GM21447 (cell line): Measurements from ENCODE around the gene C6orf15.

Experiments
- ATAC-seq: cut with Tn5 transposase; IDR thresholded peaks from one replicate; pipeline ENCODE4 v1.9.1; 2021; ENCODE audit not compliant: unreplicated experiment

Gene C6orf15

DNA sequence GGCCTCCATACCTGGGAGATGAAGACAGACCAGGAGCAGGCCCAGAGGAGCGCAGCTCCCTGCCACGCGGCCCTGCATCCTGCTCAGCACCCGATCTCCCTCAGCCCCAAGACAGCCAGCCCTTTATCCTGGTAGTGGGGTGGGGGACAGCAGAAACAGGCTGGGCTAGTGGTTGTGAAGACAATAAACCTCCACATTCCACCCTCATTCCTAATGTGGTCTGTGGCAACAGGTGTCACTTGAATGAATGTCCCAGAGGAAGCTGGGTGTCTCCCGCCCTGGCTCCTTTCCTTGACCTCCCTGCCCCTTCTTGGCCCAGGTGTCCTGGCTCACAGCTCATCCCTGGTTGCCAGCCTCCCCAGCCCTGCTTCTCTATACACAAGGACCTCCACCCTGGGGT lies at the start of gene C6orf15:
C6orf15 (minus strand) TSS at position 98 of the 400 bp plus-strand sequence; CDS start at position 78, 20 bp downstream.
- no peak for ATAC-seq

DNA sequence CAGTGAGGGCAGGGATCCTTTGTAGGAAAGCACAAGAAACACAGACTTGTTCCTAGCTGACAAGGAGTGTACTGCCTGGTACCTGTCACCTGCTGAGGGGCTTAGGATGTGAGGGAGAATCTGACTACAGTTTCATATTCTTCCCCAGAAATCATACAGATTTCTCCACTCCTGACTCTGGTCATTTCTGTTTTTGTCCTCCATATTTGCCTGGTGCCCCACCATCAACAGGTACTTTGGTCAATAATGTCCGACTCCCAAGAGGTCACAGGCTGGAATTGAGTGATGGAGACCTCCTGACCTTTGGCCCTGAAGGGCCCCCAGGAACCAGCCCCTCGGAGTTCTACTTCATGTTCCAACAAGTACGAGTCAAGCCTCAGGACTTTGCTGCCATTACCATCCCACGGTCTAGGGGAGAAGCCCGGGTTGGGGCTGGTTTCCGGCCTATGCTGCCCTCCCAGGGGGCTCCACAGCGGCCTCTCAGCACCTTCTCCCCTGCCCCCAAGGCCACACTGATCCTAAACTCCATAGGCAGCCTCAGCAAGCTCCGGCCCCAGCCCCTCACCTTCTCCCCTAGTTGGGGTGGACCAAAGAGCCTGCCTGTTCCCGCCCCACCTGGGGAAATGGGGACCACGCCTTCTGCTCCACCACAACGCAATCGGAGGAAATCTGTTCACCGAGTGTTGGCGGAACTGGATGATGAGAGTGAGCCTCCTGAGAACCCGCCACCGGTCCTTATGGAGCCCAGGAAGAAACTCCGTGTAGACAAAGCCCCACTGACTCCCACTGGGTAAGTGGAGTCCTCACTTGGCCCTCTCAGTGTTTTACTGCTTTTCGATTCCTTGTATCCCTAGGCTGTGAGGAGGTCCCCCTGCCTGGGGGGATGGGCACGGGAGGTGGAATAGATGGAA lies 49.1 kb upstream of the C6orf15 start:
- no peak for ATAC-seq

DNA sequence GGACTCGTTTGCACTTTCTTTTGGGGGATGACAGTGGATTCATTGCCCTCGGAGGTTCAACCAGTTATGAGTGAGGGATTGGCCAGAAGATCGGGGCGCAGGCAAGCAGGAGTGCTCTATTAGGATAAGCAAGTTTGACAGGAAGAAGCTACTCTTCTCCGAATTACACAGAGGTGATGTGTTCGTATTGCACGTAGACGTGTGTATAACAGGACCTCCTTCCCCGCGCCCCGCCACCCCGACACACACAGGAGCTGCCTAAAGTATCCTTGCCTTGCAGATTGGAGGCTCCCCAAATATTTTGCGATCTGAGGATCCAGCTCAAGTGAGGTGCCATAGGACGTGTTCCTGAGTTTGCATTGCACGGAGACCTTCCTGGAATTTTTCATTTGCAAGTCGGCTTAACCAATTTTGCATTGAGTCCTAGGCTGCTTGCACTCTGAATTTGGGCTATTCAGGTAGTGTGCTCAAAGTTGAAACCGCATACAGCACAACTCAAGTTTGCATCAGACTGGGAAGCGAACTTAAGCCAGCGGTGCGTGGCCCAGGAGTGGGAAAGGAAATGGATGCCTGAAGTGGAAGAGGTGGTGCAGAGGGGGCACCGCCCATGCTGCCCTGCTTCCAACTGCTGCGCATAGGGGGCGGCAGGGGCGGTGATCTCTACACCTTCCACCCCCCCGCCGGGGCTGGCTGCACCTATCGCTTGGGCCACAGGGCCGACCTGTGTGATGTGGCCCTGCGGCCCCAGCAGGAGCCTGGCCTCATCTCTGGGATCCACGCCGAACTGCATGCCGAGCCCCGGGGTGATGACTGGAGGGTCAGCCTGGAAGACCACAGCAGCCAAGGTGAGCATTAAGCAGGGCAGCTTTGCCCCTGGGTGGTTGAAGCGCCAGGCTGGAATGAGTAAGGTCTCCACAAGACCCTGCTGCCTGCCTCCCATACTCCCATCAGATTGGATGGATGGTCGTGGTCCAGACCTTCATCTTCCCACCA lies 46.8 kb upstream of the C6orf15 start:
- ATAC-seq, result no peak

DNA sequence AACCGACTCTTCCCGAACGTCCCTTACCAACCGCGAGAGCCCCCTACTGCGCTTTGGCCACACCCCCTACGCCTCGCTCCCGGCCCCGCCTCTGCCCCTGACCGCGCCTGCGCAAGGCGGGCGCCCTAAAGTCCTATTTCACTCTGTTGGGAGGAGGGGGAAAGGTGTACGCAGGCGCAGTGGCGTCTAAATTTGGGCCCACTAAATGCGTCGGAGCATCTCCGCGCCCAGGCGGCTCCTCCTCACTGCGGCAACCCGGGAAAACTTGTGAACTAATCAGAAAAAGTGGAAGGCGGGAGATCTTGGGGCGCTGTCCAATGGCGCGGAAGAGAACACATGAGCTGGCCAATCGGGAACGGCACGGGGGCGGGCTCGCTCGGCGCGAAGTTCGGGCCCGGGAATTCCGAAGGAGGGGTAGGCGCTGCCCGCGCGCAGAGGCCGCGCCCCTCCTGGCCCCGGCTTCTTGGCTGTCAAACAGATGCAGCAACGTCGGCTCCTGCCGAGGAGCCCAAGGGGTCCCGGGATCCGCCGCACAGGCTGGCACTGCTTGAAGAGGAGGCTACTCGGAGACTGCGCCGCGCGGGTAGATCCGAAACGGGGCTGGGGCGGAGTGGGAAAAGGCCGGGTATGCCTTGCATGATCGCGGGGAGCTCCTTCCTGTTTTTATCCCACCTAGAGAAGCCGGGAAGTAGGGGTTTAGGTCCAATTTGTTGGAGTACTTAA lies 45.9 kb upstream of the C6orf15 start, which contains the start of gene TCF19:
TCF19 (plus strand) TSS at position 450 of the 723 bp plus-strand sequence. CDS start 881 bp downstream, outside the sequence.
- ATAC-seq, result peak; percentile 83

DNA sequence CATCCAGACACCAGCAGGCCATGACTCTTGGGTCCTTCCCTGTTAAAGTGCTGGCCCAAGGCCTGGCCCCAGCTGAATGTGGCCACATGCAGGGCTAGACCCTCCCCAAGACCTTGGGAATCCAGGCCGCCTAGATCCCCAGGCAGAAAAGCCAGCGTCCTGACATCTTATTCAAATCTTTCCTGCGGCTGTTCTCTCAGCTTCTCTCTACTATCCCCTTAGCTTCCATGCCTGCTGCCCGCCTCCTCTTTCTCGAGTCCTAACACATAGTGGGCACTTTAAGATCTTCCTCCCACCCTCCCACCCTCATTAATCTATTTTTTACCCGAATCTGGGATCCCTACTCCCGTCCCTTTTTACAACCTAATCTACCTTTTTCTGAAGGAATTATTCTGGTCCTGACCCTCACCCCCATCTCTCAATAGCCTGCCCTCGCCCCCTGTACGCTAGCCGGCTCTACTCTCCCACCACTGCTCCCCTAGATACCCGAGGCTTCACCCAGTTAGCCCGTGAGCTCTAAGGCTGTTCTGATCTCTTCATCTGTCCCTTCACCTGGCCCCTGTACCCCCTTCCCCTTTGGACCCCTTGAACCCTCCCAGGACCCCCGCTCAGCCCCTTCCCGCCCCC lies 45.3 kb upstream of the C6orf15 start, which contains the start of gene CCHCR1:
CCHCR1 (minus strand) TSS at position 290 of the 627 bp plus-strand sequence; CDS start at position 88, 202 bp downstream.
- peak; percentile 5 for ATAC-seq

DNA sequence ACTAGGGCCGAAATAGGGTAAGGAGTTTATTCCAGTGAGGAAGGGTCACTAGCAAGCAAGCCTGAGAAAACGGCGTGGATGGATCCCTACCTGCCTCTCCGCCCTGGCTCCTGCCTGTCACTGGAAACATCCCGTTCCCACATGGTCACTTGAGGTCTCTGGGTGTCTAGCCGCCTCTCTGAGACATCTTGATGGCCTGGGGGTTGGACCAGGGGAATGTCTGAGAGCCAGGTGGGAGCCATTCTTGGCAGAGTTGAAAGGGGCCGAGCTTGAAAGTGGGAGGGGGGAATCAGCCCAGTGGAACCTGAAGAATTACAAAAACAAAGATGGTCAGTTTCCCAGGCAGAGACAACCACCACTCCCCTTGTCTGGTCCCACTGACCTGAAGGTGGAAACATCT lies 44.3 kb upstream of the C6orf15 start:
- ATAC-seq, result no peak

DNA sequence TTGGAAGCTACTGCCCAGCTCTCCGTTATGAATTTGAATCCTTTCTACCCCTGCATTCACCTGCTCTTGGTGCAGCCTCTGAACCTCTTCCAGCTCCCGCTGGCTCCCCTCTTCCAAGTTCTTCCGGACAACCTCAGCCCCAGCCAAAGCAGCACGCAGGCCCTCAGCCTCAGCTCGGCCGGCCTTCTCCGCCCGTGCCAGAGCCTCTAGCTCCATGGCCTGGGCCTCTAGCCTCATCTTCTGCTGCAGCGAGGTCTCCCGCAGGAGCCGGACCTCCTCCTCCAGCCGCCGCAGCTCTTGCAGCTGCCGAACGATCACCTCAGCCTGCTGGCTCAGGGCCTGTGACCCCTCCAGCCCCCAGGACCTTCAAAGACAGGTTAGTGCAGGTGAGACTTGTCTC lies 42.1 kb upstream of the C6orf15 start:
- no peak for ATAC-seq

DNA sequence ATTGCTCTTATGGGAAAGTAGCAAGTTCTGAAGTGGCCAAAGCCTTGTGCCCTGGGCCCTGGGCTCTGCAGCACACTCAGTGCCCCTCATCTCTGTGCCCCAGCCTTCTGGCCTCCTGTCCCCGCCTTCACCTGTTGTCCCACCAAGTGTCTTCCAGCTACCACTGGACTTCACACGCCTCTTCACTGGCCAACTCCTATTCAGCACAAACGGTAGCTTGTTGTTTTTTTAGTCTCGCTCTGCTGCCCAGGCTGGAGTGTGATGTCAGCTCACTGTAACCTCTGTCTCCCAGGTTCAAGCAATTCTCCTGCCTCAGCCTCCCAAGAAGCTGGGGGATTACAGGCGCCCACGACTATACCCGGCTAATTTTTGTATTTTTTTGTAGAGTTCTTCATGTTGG lies 40.4 kb upstream of the C6orf15 start:
- ATAC-seq, result no peak

DNA sequence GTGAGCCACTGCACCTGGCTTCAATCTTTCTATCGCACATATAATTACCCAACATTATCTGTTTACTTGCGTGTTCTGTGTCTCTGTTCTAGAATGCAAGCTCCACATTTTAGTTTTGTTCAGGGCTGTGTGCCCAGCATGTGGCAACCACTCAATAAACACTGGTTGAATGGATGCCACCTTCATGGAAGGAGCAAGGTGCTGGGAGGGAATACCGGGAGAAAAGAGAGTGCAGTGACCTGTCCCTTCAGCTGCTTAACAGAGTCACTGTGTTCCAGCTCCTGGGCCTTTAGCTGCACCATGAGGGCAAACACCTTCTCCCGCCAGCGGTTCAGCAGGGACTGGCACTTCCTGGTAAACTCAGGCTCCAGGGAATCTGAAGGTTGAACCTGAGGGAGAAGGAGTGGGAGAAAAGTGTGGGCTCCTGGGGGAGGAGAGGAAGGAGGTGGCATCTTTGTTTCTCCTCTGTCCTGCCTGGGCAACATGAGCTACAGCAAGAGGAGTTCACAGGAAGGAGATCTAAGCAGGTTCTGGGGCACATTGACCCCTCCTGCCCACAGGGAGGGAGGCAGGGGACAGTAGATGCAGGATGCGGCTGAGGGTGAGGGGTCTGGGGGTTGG lies 37.6 kb upstream of the C6orf15 start:
- ATAC-seq, result no peak

DNA sequence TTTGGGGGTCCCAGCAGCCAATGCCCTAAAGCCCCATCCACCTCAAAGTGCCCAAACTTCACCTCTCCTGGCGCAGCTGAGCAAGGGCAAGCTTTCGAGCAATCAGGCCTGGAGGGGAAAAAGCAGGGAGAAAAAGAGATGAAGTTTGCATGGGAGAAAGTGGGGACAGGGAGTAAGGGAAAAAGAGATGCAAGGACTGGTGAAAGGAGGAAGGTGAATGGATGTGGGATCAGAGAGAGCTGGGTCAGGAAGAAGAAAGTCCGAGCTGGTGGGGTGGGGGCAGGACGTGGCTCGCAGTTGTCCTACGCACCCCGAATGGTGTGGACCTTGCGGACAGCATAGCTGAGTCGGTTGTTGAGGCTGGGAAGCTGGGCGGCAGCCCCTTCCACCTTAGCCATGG lies 33.0 kb upstream of the C6orf15 start:
- no peak for ATAC-seq

DNA sequence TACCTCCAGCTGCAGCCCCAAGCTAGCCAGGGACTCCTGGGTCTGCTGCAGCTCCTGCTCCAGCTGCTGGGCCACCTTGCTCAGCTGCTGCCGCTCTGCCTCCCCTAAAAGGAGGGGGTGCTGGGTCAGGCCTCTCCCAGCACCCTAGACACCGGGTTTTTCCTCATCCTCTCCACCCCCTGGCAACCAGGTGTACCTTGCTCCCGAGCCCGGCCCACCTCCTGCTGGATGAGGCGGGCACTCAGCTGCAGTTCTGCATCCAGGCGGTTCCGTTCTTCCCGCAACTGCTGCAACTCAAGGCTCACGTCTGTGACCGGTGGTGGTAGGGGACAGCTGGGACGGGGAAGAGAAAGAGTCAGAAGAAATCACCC lies 32.6 kb upstream of the C6orf15 start:
- ATAC-seq, result no peak

DNA sequence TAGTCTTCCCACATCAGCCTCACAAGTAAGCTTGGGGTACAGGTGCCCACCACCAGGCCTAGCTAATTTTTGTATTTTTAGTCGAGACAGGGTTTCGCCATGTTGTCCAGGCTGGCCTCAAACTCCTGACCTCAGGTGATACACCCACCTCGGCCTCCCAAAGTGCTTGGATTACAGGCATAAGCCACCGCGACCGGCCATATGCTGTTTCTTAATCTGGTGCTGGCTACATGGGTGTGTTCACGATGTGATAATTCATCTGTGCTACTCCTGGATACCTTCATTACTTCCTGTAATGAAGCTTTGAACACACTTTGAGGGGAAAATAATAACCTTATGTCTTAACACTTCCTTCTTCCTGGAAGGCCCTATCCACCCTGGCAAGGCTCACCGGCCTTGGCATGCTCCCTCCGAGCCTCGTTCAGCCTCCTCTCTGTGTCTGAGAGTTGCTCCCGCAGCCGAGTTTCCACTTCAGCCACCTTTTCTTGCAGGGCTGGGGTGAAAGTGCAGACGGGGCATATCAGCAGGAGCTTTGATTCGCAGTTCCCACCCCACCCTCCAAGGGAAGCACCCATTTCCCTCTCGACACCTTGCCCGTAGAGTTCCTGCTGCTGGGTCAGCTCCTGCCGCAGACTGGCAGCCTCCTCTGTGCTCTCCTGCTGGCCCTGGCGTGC lies 32.1 kb upstream of the C6orf15 start:
- no peak for ATAC-seq

DNA sequence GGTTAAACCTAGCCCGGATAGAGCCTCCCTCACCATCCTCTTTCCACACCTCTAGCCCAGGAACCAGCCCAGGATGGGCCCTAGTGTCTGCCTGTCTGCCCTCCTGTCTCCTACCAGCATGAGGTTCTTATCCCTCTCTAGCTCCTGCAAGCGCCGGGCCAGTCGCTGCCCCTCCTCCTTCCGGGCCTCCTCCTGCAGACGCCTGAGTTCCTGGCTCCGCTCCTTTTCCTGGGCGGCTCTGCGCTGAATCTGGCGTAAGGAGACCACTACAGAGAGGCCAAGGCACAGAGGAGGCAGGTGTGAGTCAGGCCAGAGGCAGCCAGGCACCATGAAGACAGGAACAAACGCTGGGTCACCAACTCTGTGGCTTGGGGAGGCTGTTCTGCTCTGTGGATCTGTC lies 30.8 kb upstream of the C6orf15 start:
- no peak for ATAC-seq

DNA sequence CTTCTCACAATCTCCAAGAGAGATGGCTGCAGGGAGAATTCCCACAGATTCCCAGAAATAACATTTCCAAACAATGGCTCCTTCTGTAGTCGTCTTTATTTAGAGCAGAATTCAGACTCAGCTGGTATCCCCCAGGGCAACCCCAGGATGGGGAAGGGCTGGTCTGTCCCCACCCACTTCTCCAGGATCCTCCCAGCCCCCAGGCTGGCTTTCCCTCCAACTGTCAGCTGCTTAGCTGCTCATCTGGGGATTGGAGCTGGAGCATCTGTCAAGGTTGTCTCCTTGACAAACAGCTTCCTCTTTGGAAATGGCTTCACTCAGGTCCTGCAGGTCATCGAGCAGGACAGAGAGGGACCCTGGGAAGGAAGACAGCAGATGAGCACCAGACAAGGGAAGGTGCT lies 30.0 kb upstream of the C6orf15 start:
- ATAC-seq, result no peak

DNA sequence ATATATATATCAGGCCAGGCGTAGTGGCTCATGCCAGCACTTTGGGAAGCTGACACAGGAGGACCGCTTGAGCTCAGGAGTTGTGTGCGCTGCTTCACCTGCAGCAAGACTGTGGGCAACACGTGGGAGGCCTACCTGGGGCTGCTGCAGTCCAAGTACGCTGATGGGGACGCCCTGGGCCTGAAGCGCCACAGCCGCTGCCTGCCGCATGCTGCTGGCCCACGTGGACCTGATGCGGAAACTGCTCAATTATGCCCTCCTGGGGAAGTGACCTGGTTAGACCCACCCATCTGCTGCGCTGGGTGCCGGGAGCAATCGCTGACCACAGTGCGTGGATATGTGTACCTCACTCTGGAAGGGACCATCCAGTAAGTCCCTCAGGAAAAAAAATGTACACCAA lies 28.3 kb upstream of the C6orf15 start:
- ATAC-seq, result no peak

DNA sequence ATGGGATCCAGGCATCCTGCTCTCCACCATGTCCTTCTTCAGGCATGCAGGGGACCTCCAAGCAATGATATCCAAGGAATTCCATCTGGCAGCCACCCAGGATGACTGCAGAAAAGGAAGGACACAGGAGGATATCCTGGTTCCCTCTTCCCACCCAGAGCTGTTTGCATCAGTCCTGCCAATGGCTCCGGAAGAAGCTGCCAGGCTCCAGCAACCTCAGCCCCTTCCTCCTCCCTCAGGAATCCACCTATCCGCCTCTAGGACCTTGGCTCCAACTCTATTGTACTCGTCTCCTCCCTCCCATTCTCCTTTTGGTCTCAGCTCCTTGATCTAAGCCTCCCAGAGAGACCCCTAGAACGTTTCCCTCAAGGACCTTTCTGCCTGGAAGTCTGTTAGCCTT lies 27.2 kb upstream of the C6orf15 start:
- no peak for ATAC-seq

DNA sequence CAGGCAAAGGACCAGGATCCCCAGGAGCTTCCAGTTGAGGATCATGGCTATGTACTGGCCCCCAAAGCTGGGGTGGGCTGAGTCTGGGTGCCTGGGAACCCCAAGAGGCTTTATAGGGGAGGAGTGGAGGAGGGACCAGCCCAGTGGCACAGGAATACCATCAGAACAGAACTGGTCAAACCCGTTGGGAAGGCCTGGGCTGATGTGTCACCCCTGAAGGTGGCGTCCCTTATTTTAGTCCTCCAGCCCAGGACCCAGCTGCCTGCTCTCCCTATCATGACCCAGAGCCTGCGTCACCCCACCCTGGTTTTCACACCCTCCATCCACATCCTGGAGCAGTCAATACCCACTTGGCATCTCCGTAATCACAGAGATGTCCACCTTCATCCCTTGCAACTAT lies 26.6 kb upstream of the C6orf15 start, which contains the start of gene PSORS1C2:
PSORS1C2 (minus strand) TSS at position 85 of the 400 bp plus-strand sequence; CDS start at position 45, 40 bp downstream.
- no peak for ATAC-seq

DNA sequence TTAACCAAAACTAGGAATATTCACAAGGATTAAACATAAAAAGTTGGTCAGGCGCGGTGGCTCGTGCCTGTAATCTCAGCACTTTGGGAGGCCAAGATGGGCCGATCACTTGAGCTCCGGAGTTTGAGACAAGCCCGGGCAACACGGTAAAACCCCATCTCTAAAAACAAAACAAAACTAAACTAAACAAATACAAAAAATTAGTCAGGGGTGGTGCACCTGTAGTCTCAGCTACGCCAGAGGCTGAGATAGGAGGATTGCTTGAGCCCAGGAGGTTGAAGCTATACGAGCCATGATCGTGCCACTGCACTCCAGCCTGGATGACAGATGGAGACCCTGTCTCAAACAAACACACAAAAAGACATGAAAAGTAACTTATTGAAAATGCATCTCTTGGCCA lies 23.3 kb upstream of the C6orf15 start:
- ATAC-seq, result no peak

DNA sequence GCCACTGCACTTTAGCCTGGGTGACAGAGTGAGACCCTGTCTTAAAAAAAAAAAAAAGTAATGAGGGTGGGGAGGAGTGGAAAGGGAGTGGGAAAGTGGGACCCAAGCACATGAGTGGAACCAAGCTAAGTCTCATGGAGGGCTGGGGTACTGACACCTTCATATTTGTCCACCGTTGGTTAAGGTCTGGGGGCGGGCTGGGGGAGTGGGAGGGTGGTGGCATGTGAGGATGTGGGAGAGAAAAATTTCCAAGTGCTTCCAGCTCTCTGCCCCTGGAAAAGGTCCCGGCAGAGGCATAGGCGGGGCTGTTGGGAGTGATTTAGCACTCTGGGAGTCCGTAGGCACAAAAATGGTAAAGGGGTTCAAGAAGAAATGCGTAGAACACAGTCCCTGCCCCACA lies 20.4 kb upstream of the C6orf15 start:
- ATAC-seq, result no peak
